Measurements from ENCODE around the gene CFAP119. TPM values are rescaled to one million over a fixed set of nuclear protein-coding genes. Genes with fewer than 3 reads are reported as not detected.

The CFAP119 gene
- total and polyA plus RNA-seq, 2 of the 8 experiments (the other 6 are each of a cell fraction or from before 2014, with no cell fraction given), result 5.6 to 6.0 TPM

DNA sequence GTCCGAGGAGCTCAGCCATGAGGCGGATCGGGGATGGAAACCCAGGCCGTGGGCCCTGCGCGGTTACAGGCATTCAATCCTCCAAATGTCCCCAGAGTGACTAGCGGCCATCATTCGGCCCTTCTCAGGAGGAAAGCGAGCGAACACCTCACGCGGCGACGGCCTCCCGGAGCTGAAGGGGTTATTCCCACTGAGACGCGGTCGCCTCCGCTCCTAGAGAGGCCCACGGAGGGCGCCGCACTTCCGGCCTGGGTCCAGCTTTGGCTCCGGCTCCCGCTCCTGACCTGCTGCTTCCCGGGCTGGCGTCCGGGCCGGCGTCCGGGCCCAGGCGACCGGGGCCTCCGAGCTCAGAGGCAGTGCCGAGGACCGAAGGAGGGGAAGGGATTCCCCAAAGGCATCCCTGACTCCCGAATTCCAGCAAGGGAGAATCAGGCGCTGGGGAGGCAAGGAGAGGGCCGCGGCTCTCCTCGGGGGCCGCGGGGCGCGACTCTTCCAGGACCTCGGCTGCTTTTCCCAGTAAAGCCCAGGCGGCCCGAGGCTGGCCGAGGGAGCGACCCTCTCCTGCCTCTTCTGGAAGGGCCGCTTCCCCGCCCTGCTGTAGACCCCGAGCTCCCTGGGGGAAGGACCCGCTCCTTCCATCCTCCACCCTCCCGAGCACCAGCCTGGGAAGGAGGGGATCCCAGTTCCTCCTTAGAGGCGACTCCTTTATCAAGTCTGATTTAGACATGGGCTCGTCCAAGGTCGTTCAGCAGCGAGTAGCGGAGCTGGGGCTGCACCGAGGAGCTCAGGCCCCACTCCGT is 43.7 kb upstream of the CFAP119 start (continued):
- TF ChIP-seq RBBP5 (IDR thresholded peaks at IDR 0.05; ENCODE audit: borderline replicate concordance, low read depth, low read length) (0 out of 2 replicates have a peak, but pooled peaks have one; percentile 36), TAF1 (IDR thresholded peaks at IDR 0.05; ENCODE audit: low read depth, low read length) (peak; percentile 83; the same call in 1 of the 2 replicates), CTBP2 (IDR thresholded peaks at IDR 0.05; ENCODE audit: borderline replicate concordance, insufficient read depth, insufficient read length, low read length) (no peak), HDAC2 (IDR thresholded peaks at IDR 0.05; ENCODE audit: borderline replicate concordance in 1 of 2, low read depth in 2 of 2, low read length in 2 of 2) (0 out of 4 replicates have a peak, but pooled peaks of 1 of the 2 experiments have one; percentile 89), RXRA (IDR thresholded peaks at IDR 0.05; ENCODE audit: insufficient read depth, low read depth, low read length) (no peak), CHD2 (IDR thresholded peaks at IDR 0.05; ENCODE audit: low read length) (peak; percentile 53; the same call in 1 of the 2 replicates), ASH2L (IDR thresholded peaks at IDR 0.05; ENCODE audit: low read length) (peak; percentile 93), TEAD4 (IDR thresholded peaks at IDR 0.05; ENCODE audit: low read depth, low read length) (0 out of 2 replicates have a peak, but pooled peaks have one; percentile 2), EZH2 (IDR thresholded peaks at IDR 0.05; ENCODE audit: low read depth, low read length, severe bottlenecking) (no peak), RAD21 (IDR thresholded peaks at IDR 0.05 in 1 of 2, conservative IDR thresholded peaks at IDR 0.05 in 1 of 2; ENCODE audit: low read depth in 2 of 2, low read length in 2 of 2) (no peak), SAP30 (IDR thresholded peaks at IDR 0.05; ENCODE audit: insufficient read depth, insufficient replicate concordance, low read length) (no peak), SIX5 (IDR thresholded peaks at IDR 0.05; ENCODE audit: low read depth, low read length) (no peak), CHD1 (IDR thresholded peaks at IDR 0.05; ENCODE audit: low read depth, low read length) (no peak), EP300 (IDR thresholded peaks at IDR 0.05; ENCODE audit: borderline replicate concordance in 1 of 2, low read depth in 2 of 2, low read length in 2 of 2) (no peak; a peak in 1 of 3 replicates), GTF2F1 (IDR thresholded peaks at IDR 0.05; ENCODE audit: borderline replicate concordance, low read depth, low read length) (no peak), POLR2AphosphoS5 (IDR thresholded peaks at IDR 0.05; ENCODE audit: low read depth, low read length) (peak; percentile 33; the same call in 1 of the 2 replicates), ZNF274 (IDR thresholded peaks at IDR 0.05; ENCODE audit: borderline replicate concordance, extremely low read depth, low read length) (no peak), BACH1 (IDR thresholded peaks at IDR 0.05; ENCODE audit: low read length) (0 out of 2 replicates have a peak, but pooled peaks have one; percentile 24), PHF8 (conservative IDR thresholded peaks at IDR 0.05; ENCODE audit: low read depth, low read length) (peak; percentile 81), BCL11A (IDR thresholded peaks at IDR 0.05; ENCODE audit: low read depth in 2 of 2, low read length in 2 of 2) (no peak), NRF1 (IDR thresholded peaks at IDR 0.05; ENCODE audit: low read depth, low read length) (no peak)
- TF ChIP-seq, protein P1, sequence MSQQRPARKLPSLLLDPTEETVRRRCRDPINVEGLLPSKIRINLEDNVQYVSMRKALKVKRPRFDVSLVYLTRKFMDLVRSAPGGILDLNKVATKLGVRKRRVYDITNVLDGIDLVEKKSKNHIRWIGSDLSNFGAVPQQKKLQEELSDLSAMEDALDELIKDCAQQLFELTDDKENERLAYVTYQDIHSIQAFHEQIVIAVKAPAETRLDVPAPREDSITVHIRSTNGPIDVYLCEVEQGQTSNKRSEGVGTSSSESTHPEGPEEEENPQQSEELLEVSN (IDR thresholded peaks at IDR 0.05), result peak; percentile 42; the same call in 1 of the 2 replicates

Data from H1 (cell line).